Endodermal cell (in vitro differentiated cells): ENCODE results near the gene DEPDC7. TPM values are rescaled to one million over a fixed set of nuclear protein-coding genes. Genes with fewer than 3 reads are reported as not detected.

ENCODE experiments used
- DNase-seq: peaks from one replicate; pipeline ENCODE4 v3.0.0-alpha.2; 2017
- H3K27ac ChIP-seq: 2 replicates; pipeline ENCODE4 v1.5.1; 2013; ENCODE audit warnings: mild to moderate bottlenecking, low read depth, low read length, moderate library complexity
- H3K27me3 ChIP-seq: 2 replicates; pipeline ENCODE4 v1.6.1; 2013; ENCODE audit warnings: mild to moderate bottlenecking, low read length, moderate library complexity; ENCODE audit not compliant: insufficient read depth, control insufficient read depth, poor library complexity, severe bottlenecking
- H3K36me3 ChIP-seq: 2 replicates; pipeline ENCODE4 v1.7.0; 2013; ENCODE audit warnings: mild to moderate bottlenecking, low read length, moderate library complexity; ENCODE audit not compliant: control insufficient read depth, insufficient read depth
- H3K4me1 ChIP-seq: one replicate; pipeline ENCODE4 v1.7.0; 2013; ENCODE audit warnings: low read length; ENCODE audit not compliant: control insufficient read depth, insufficient read depth
- H3K4me3 ChIP-seq: 2 replicates; pipeline ENCODE4 v1.5.1; 2013; ENCODE audit warnings: mild to moderate bottlenecking, low read length, moderate library complexity
- H3K9ac ChIP-seq: 2 replicates; pipeline ENCODE4 v1.6.1; 2013; ENCODE audit warnings: mild to moderate bottlenecking, low read length, moderate library complexity; ENCODE audit not compliant: poor library complexity, severe bottlenecking; ENCODE audit errors: extremely low read depth
- H3K9me3 ChIP-seq: 2 replicates; pipeline ENCODE4 v1.6.1; 2013; ENCODE audit warnings: mild to moderate bottlenecking, low read length, moderate library complexity; ENCODE audit not compliant: control insufficient read depth
- H3K27ac Mint-ChIP-seq: 2 replicates; pipeline ENCODE4 v1.8.0; 2020; ENCODE audit warnings: mixed read lengths
- H3K27me3 Mint-ChIP-seq: 2 replicates; pipeline ENCODE4 v1.8.0; 2021; ENCODE audit warnings: mild to moderate bottlenecking, mixed read lengths; ENCODE audit not compliant: insufficient read depth
- H3K36me3 Mint-ChIP-seq: 2 replicates; pipeline ENCODE4 v1.8.0; 2020; ENCODE audit warnings: low read depth, mixed read lengths
- H3K4me1 Mint-ChIP-seq: 2 replicates; pipeline ENCODE4 v1.8.0; 2020; ENCODE audit warnings: mixed read lengths
- H3K4me3 Mint-ChIP-seq: 2 replicates; pipeline ENCODE4 v1.8.0; 2020; ENCODE audit warnings: mild to moderate bottlenecking, moderate library complexity, mixed read lengths
- H3K9me3 Mint-ChIP-seq: 2 replicates; pipeline ENCODE4 v1.8.0; 2020; ENCODE audit warnings: mild to moderate bottlenecking, mixed read lengths
- WGBS, 2 experiments: methylation state at CpG; one replicate each; pipeline versions ENCODE4 v1.1.5 to v1.1.7; 2013; ENCODE audit warnings: missing lambda C conversion rate in 2 of 2, mixed read lengths in 1 of 2; ENCODE audit not compliant: insufficient coverage in 1 of 2, insufficient read length in 1 of 2; 5-methylcytosine and 5-hydroxymethylcytosine counted together
- total RNA-seq, 2 donors: library from RNA; stranded (reverse); fragmentation: NEBNext Ultra II Directional in 1 of 2; extraction: Animal tissue kit (Norgen Biotek cat#: 25700) in 1 of 2; gene quantifications; 2 replicates in 1 of 2; 3 replicates in 1 of 2; pipeline ENCODE4 v1.2.1, GENCODE V29; 2021
- TF ChIP-seq, protein P1 (sequence below): fragments of 200-600 bp; sonication (generic); conservative IDR thresholded peaks from 2 replicates; pipeline ENCODE4 v1.5.0; 2021; ENCODE audit warnings: antibody characterized with exemption, mild to moderate bottlenecking

The DEPDC7 gene
- total RNA-seq, 2 donors from 2014 or later, result 7.7 to 11.4 TPM

DNA sequence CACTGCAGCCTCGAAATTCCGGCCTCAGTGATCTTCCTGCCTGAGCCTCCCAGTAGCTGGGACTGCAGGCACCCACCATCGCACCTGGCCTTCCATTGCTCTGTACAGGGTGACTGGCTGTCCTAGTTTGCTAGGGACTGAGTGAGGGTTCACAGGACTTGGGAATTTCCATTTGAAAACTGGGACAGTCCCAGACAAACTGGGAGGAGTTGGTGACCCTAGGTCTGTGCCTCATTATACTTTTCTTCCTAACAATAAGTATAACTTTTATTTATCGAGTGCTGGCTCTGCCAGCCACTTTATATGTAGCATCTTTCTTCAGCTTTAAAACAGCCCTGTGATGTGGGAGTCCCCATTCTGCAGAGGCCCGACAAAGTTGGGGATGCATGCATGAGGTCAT is 49.2 kb downstream of the DEPDC7 start:
- Mint-ChIP-seq H3K4me3 (no peak overlapping the region), H3K36me3 (peaks cover 74% of the 10 kb centered on the region), H3K9me3 (no peaks in the 10 kb centered on the region), H3K27me3 (no peaks in the 10 kb centered on the region), H3K4me1 (peaks cover 19% of the 10 kb centered on the region), H3K27ac (peak overlapping the region; percentile 14)
- Histone ChIP-seq H3K27me3 (no peaks in the 10 kb centered on the region), H3K9ac (no peak overlapping the region), H3K9me3 (no peaks in the 10 kb centered on the region), H3K4me3 (no peak overlapping the region), H3K36me3 (peaks cover 83% of the 10 kb centered on the region), H3K27ac (no peak overlapping the region), H3K4me1 (peaks cover 4% of the 10 kb centered on the region)
- TF ChIP-seq, protein P1, sequence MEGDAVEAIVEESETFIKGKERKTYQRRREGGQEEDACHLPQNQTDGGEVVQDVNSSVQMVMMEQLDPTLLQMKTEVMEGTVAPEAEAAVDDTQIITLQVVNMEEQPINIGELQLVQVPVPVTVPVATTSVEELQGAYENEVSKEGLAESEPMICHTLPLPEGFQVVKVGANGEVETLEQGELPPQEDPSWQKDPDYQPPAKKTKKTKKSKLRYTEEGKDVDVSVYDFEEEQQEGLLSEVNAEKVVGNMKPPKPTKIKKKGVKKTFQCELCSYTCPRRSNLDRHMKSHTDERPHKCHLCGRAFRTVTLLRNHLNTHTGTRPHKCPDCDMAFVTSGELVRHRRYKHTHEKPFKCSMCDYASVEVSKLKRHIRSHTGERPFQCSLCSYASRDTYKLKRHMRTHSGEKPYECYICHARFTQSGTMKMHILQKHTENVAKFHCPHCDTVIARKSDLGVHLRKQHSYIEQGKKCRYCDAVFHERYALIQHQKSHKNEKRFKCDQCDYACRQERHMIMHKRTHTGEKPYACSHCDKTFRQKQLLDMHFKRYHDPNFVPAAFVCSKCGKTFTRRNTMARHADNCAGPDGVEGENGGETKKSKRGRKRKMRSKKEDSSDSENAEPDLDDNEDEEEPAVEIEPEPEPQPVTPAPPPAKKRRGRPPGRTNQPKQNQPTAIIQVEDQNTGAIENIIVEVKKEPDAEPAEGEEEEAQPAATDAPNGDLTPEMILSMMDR, result no peak
- 89 to 96% methylated on average over 4 to 5 of the region's 5 CpGs for WGBS, 2 experiments
- DNase-seq, result no peak

DNA sequence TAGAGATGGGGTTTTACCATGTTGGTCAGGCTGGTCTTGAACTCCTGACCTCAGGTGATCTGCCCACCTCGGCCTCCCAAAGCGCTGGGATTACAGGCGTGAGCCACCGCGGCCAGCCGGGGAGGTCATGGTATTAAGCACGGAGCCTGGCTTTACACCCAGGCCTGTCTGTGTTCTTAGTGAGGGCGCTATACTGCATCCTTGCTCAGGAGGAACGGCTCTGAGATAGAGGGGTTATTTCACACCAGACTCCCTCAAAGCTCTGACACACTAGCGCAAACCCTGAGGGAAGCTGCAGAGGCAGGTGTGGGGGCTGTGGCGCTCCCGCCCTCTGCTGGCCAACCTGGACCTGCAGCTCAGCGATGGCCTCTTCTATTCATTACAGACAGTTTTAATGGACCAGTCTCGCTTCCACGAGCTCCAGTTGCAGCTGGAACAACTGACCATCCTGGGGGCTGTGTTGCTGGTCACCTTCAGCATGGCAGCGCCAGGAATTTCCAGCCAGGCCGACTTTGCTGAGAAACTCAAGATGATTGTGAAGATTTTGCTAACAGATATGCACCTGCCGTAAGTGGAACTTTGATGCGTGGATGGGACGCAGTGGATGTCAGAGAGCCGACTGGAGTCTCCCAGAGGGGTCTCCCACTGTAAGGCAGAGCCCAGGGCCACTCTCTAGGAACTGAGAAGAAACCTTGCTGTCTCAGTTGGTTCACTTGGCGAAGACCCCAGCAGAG is 49.9 kb downstream of the DEPDC7 start:
- Mint-ChIP-seq H3K27ac (no peak overlapping the region), H3K36me3 (peaks cover 71% of the 10 kb centered on the region), H3K4me1 (peaks cover 12% of the 10 kb centered on the region), H3K4me3 (no peak overlapping the region), H3K9me3 (no peaks in the 10 kb centered on the region), H3K27me3 (no peaks in the 10 kb centered on the region)
- Histone ChIP-seq H3K9ac (no peak overlapping the region), H3K4me3 (no peak overlapping the region), H3K4me1 (peaks cover 4% of the 10 kb centered on the region), H3K27ac (no peak overlapping the region), H3K36me3 (peaks cover 81% of the 10 kb centered on the region), H3K9me3 (no peaks in the 10 kb centered on the region), H3K27me3 (no peaks in the 10 kb centered on the region)
- DNase-seq, result peak; percentile 92
- TF ChIP-seq, protein P1, result peak; percentile 96
- WGBS, 2 experiments, result 70 to 74% methylated on average over 12 to 22 of the region's 22 CpGs

DNA sequence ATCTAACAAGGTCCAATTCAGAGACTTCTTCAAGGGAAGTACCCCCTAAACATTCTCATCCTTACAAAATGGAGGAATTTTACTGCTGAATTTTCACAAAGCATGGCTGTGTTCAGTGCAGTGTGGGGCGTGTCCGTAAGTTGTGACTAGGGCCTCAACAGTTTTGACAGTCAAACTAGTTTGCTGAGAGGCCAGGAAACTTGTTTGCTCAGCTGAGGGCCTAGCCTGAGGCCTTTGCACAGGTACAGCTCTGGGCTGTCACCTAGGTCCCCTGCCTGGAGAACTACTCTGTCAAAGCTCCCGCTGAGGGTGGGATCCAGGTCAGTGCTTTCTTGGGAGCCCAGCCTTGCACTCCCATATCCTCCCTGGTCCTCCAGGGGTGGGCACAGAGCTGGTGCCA is 51.6 kb downstream of the DEPDC7 start:
- peaks cover 80% of the 10 kb centered on the region for H3K36me3 ChIP-seq
- no peaks in the 10 kb centered on the region for H3K27me3 ChIP-seq
- peak; percentile 15 for DNase-seq
- Mint-ChIP-seq H3K4me1 (peaks cover 11% of the 10 kb centered on the region), H3K4me3 (no peak overlapping the region), H3K27ac (no peak overlapping the region), H3K27me3 (no peaks in the 10 kb centered on the region), H3K36me3 (peaks cover 75% of the 10 kb centered on the region), H3K9me3 (no peaks in the 10 kb centered on the region)
- WGBS, 2 experiments, result 95 to 100% methylated on average over 2 to 3 of the region's 3 CpGs
- no peak overlapping the region for H3K27ac ChIP-seq
- no peak overlapping the region for H3K9ac ChIP-seq
- TF ChIP-seq, protein P1, result no peak
- H3K4me3 ChIP-seq, result no peak overlapping the region
- H3K4me1 ChIP-seq, result no peaks in the 10 kb centered on the region
- H3K9me3 ChIP-seq, result no peaks in the 10 kb centered on the region
